GM12875 (cell line): ENCODE results near the gene POLD3.

Experiments
- H3K4me3 ChIP-seq: one replicate; pipeline ENCODE4 v1.5.1; 2011; ENCODE audit warnings: low read depth, low read length, control low read depth
- TF ChIP-seq, protein P1 (sequence below): IDR thresholded peaks from 2 replicates; pipeline ENCODE4 v1.5.1; 2011; ENCODE audit warnings: low read depth, mild to moderate bottlenecking, control low read depth, inconsistent platforms, low read length, moderate library complexity, borderline replicate concordance; ENCODE audit not compliant: insufficient read depth

POLD3 gene

DNA sequence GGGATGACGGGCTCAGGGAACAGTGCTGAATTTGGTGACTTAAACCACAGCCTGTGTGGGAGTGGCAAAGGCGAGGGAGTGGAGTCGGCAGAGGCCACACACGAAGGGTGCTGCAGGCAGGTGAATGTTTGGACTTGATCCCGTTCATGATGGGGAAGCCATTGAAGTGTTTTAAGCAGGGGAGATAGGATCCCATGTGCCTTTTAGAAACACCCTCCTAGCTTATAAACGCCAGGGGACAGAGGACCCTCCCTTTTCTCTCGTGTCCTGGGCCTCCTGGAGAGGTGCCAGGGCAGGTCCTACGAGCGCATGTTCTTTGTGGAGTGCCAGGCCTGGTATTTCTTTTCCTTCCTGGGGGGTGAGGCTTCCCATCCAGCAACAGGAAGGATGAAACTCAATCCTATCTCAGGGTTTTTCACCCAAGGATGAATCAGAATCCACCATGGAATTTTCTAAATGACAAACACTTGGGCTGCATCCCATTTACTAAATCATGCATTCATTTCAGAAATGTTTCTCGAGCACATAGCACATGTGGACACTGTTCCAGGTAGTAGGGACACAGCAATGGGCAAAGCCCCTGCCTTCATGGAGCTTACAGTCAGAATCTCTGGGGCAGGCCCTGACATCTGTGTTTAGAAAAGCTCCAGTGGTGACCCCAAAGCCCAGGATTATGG is 79.3 kb downstream of the POLD3 start:
- H3K4me3 ChIP-seq, result no peak overlapping the region
- TF ChIP-seq, protein P1, sequence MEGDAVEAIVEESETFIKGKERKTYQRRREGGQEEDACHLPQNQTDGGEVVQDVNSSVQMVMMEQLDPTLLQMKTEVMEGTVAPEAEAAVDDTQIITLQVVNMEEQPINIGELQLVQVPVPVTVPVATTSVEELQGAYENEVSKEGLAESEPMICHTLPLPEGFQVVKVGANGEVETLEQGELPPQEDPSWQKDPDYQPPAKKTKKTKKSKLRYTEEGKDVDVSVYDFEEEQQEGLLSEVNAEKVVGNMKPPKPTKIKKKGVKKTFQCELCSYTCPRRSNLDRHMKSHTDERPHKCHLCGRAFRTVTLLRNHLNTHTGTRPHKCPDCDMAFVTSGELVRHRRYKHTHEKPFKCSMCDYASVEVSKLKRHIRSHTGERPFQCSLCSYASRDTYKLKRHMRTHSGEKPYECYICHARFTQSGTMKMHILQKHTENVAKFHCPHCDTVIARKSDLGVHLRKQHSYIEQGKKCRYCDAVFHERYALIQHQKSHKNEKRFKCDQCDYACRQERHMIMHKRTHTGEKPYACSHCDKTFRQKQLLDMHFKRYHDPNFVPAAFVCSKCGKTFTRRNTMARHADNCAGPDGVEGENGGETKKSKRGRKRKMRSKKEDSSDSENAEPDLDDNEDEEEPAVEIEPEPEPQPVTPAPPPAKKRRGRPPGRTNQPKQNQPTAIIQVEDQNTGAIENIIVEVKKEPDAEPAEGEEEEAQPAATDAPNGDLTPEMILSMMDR, result no peak

DNA sequence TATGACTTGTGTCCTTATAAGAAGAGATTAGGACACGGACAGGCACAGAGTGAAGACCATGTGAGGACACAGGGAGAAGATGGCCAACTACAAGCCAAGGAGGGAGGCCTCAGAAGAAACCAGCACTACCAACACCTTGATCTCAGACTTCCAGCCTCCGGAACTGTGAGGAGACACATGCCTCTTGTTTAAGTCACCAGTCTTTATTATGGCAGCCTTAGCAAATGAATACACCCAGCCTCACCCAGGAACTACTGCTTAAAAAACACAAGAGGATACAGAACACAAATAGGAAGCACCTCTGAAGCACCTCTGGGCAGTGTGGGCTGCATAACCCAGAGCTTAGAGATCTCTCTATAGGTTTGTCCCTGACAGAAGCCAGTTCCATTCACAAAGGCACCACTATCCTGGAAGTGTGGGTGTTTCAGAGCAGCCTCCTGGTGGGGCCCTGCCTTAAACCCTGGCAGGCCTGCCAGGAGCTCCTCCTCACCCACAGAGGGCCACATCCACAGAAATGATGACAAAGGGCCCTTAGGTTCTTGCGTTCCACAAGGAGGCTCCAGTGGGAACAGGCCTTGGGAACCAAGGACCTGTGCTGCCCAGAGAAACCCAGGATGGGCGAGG is 80.1 kb downstream of the POLD3 start:
- no peak overlapping the region for H3K4me3 ChIP-seq
- TF ChIP-seq, protein P1, result no peak

DNA sequence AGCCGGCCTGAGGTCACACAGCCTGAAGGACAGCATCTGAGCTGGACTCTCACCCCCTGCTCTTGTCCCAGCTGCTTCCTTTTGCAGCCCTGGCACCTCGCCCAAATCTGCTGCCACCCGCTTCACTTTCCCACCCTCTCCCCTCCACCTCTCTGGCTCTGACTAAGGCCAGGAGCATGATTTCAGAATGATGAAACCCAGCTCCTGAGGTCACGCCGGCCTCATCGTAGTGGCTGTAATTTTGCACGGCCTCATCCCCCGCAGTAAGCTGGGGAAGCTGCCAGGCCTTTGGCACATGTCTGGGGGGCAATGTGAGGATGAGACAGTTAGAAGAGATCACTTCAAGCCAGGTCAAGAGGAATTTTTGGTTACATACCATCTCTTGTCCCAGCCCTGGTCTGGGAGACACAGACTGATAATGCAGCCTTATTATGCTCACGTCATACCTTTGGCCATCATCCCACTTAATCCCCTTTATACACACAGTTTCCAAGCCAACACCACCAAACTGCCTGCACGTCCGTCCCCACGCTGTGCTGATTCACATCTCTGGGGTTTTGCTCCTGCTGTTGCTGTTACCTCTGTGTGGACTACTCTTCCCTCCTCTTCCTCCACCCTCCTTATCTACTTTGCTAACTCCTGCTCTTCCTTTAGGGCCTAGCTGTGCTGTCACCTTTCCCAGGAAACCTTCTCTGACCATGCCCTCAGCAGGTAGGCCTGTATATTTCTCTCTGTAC is 80.7 kb downstream of the POLD3 start:
- TF ChIP-seq, protein P1, result no peak
- no peak overlapping the region for H3K4me3 ChIP-seq

DNA sequence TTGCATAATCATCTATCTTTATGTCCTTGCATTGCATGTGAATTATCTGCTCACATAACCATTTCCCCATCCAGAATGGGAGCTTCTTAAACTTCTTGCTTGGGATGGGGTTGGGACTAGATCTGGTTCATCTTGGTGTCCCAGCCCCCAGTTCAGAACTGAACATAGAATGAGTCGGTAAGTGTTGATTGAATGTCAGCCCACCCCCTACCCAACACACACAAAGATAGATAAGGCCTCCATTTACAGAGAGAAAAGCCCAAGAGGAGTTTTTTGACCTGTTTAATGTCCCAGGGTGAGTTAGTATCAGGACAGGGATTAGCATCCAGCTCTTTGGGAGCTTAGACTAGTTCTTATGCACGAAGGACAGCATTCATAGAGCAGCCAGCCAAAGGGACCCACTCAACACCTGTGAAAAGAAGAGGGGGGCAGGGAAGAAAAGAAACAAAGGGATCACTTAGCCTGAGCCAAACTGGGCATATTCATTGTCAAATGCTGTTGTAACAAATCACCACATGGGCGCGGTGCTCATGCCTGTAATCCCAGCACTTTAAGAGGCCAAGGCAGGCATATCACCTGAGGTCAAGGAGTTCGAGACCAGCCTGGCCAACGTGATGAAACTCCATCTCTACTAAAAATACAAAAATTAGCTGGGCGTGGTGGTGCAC is 81.4 kb downstream of the POLD3 start:
- TF ChIP-seq, protein P1, result no peak
- no peak overlapping the region for H3K4me3 ChIP-seq

DNA sequence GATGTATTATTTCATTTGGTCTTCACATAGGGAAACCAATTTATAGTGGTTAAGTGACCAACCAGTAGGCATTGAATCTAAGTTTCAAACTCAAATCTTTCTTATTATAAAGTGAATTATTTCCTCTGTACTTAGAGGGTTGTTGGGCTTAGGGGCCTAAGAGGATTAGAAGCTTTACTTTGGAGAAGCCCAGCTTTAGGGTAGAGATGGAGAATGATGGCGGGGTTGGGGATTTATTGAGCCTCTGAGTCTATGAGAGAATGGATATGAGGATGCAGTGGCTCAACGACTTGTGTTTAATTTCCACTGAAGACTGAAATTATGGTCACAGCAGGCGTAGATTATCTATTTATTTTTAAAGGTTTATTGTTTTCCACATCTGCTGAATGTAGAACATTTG is 83.4 kb downstream of the POLD3 start:
- TF ChIP-seq, protein P1, result no peak
- H3K4me3 ChIP-seq, result no peak overlapping the region

DNA sequence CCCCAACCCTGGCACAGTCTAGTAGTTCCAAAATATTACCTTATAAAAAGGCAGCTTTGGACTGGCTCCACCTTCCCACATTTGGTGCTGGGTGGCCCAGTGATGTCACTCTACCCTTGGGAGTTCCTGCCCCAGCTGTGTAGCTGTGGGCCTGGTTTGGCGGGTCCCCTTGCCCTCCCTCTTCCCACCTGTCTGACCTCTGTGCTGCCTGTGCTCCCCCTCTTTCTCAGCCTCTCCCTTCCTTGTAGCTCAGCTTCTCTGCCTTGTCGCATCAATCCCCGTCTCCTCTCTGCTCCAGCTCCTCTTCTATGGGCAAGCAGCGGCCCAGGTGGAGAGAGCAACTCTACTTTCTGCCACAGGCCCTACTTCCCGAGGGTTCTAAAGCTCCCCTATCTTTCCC is 84.2 kb downstream of the POLD3 start:
- H3K4me3 ChIP-seq, result no peak overlapping the region
- TF ChIP-seq, protein P1, result no peak
